ENCODE results near the gene PFDN6. TPM values are rescaled to one million over a fixed set of nuclear protein-coding genes. Genes with fewer than 3 reads are reported as not detected.

Gene PFDN6
- total RNA-seq, 1 experiment from 2014 or later, result 83.4 TPM

- intact Hi-C loops (cut with micrococcal nuclease; ENCODE audit: unreplicated experiment), result no loop called here
- peaks cover 34% of the 10 kb centered on the region for H3K4me1 ChIP-seq (ENCODE audit: insufficient read depth, low read length, poor library complexity, severe bottlenecking)
- H3K27ac ChIP-seq (ENCODE audit: low read depth, low read length, poor library complexity, severe bottlenecking), result peak overlapping the region; percentile 83
- peaks cover 35% of the 10 kb centered on the region for H3K36me3 ChIP-seq (ENCODE audit: insufficient read depth, low read length, poor library complexity, severe bottlenecking)
- POLR2A ChIA-PET (ENCODE audit: low non-redundant PET), result no interaction called here
- DNase-seq (ENCODE audit: low spot score), result no peak
- H3K4me3 ChIP-seq (ENCODE audit: low read depth, low read length, poor library complexity, severe bottlenecking), result peak overlapping the region; percentile 78
- no peaks in the 10 kb centered on the region for H3K27me3 ChIP-seq (replicated peaks; ENCODE audit: insufficient read depth, low read depth, low read length, poor library complexity)
- no peak for TF ChIP-seq EZH2 (IDR thresholded peaks at IDR 0.05; ENCODE audit: borderline replicate concordance, low read depth, low read length, poor library complexity, severe bottlenecking)
- no peak for TF ChIP-seq CTCF (conservative IDR thresholded peaks at IDR 0.05; ENCODE audit: low read depth, low read length)
- no peaks in the 10 kb centered on the region for H3K9me3 ChIP-seq (ENCODE audit: low read depth, low read length, poor library complexity, severe bottlenecking)
- CTCF ChIA-PET, result no interaction called here
- BruUV-seq (replicated peaks), result no TSS peak
Measured at GRCh38 chr6:33320315-33321181, 31.1 kb downstream of the PFDN6 start.

GRCh38 chr6:33321227-33321626 lies 31.8 kb downstream of the PFDN6 start:
- intact Hi-C loops (cut with micrococcal nuclease; ENCODE audit: unreplicated experiment), result no loop called here
- ChIA-PET POLR2A (ENCODE audit: low non-redundant PET) (no interaction called here), CTCF (no interaction called here)
- Histone ChIP-seq H3K36me3 (ENCODE audit: insufficient read depth, low read length, poor library complexity, severe bottlenecking) (peaks cover 35% of the 10 kb centered on the region), H3K27me3 (replicated peaks; ENCODE audit: insufficient read depth, low read depth, low read length, poor library complexity) (no peaks in the 10 kb centered on the region), H3K27ac (ENCODE audit: low read depth, low read length, poor library complexity, severe bottlenecking) (peak overlapping the region; percentile 83), H3K4me1 (ENCODE audit: insufficient read depth, low read length, poor library complexity, severe bottlenecking) (peaks cover 34% of the 10 kb centered on the region), H3K4me3 (ENCODE audit: low read depth, low read length, poor library complexity, severe bottlenecking) (peak overlapping the region; percentile 78), H3K9me3 (ENCODE audit: low read depth, low read length, poor library complexity, severe bottlenecking) (no peaks in the 10 kb centered on the region)
- DNase-seq (ENCODE audit: low spot score), result no peak
- TF ChIP-seq EZH2 (IDR thresholded peaks at IDR 0.05; ENCODE audit: borderline replicate concordance, low read depth, low read length, poor library complexity, severe bottlenecking) (no peak), CTCF (conservative IDR thresholded peaks at IDR 0.05; ENCODE audit: low read depth, low read length) (no peak)
- BruUV-seq (replicated peaks), result no TSS peak

GRCh38 chr6:33323623-33323948 lies 34.2 kb downstream of the PFDN6 start:
- TF ChIP-seq CTCF (conservative IDR thresholded peaks at IDR 0.05; ENCODE audit: low read depth, low read length) (no peak), EZH2 (IDR thresholded peaks at IDR 0.05; ENCODE audit: borderline replicate concordance, low read depth, low read length, poor library complexity, severe bottlenecking) (no peak)
- intact Hi-C loops (cut with micrococcal nuclease; ENCODE audit: unreplicated experiment), result no loop called here
- no peak for DNase-seq (ENCODE audit: low spot score)
- H3K4me1 ChIP-seq (ENCODE audit: insufficient read depth, low read length, poor library complexity, severe bottlenecking), result peaks cover 28% of the 10 kb centered on the region
- H3K36me3 ChIP-seq (ENCODE audit: insufficient read depth, low read length, poor library complexity, severe bottlenecking), result peaks cover 31% of the 10 kb centered on the region
- no TSS peak for BruUV-seq (replicated peaks)
- peak overlapping the region; percentile 78 for H3K4me3 ChIP-seq (ENCODE audit: low read depth, low read length, poor library complexity, severe bottlenecking)
- ChIA-PET POLR2A (ENCODE audit: low non-redundant PET) (no interaction called here), CTCF (no interaction called here)
- H3K27ac ChIP-seq (ENCODE audit: low read depth, low read length, poor library complexity, severe bottlenecking), result peak overlapping the region; percentile 83
- H3K27me3 ChIP-seq (replicated peaks; ENCODE audit: insufficient read depth, low read depth, low read length, poor library complexity), result no peaks in the 10 kb centered on the region
- no peaks in the 10 kb centered on the region for H3K9me3 ChIP-seq (ENCODE audit: low read depth, low read length, poor library complexity, severe bottlenecking)
